Endodermal cell (in vitro differentiated cells): ENCODE data around the gene MEGF11. TPM values are rescaled to one million over a fixed set of nuclear protein-coding genes. Genes with fewer than 3 reads are reported as not detected.

Experiments
- DNase-seq: peaks from one replicate; pipeline ENCODE4 v3.0.0-alpha.2; 2017
- H3K27ac ChIP-seq: 2 replicates; pipeline ENCODE4 v1.5.1; 2013; ENCODE audit warnings: mild to moderate bottlenecking, low read depth, low read length, moderate library complexity
- H3K27me3 ChIP-seq: 2 replicates; pipeline ENCODE4 v1.6.1; 2013; ENCODE audit warnings: mild to moderate bottlenecking, low read length, moderate library complexity; ENCODE audit not compliant: insufficient read depth, control insufficient read depth, poor library complexity, severe bottlenecking
- H3K36me3 ChIP-seq: 2 replicates; pipeline ENCODE4 v1.7.0; 2013; ENCODE audit warnings: mild to moderate bottlenecking, low read length, moderate library complexity; ENCODE audit not compliant: control insufficient read depth, insufficient read depth
- H3K4me1 ChIP-seq: one replicate; pipeline ENCODE4 v1.7.0; 2013; ENCODE audit warnings: low read length; ENCODE audit not compliant: control insufficient read depth, insufficient read depth
- H3K4me3 ChIP-seq: 2 replicates; pipeline ENCODE4 v1.5.1; 2013; ENCODE audit warnings: mild to moderate bottlenecking, low read length, moderate library complexity
- H3K9ac ChIP-seq: 2 replicates; pipeline ENCODE4 v1.6.1; 2013; ENCODE audit warnings: mild to moderate bottlenecking, low read length, moderate library complexity; ENCODE audit not compliant: poor library complexity, severe bottlenecking; ENCODE audit errors: extremely low read depth
- H3K9me3 ChIP-seq: 2 replicates; pipeline ENCODE4 v1.6.1; 2013; ENCODE audit warnings: mild to moderate bottlenecking, low read length, moderate library complexity; ENCODE audit not compliant: control insufficient read depth
- H3K27ac Mint-ChIP-seq: 2 replicates; pipeline ENCODE4 v1.8.0; 2020; ENCODE audit warnings: mixed read lengths
- H3K27me3 Mint-ChIP-seq: 2 replicates; pipeline ENCODE4 v1.8.0; 2021; ENCODE audit warnings: mild to moderate bottlenecking, mixed read lengths; ENCODE audit not compliant: insufficient read depth
- H3K36me3 Mint-ChIP-seq: 2 replicates; pipeline ENCODE4 v1.8.0; 2020; ENCODE audit warnings: low read depth, mixed read lengths
- H3K4me1 Mint-ChIP-seq: 2 replicates; pipeline ENCODE4 v1.8.0; 2020; ENCODE audit warnings: mixed read lengths
- H3K4me3 Mint-ChIP-seq: 2 replicates; pipeline ENCODE4 v1.8.0; 2020; ENCODE audit warnings: mild to moderate bottlenecking, moderate library complexity, mixed read lengths
- H3K9me3 Mint-ChIP-seq: 2 replicates; pipeline ENCODE4 v1.8.0; 2020; ENCODE audit warnings: mild to moderate bottlenecking, mixed read lengths
- CTCF ChIP-seq: fragments of 200-600 bp; sonication (generic); conservative IDR thresholded peaks from 2 replicates; pipeline ENCODE4 v1.5.0; 2021; ENCODE audit warnings: antibody characterized with exemption, mild to moderate bottlenecking
- WGBS, 2 experiments: methylation state at CpG; one replicate each; pipeline versions ENCODE4 v1.1.5 to v1.1.7; 2013; ENCODE audit warnings: missing lambda C conversion rate in 2 of 2, mixed read lengths in 1 of 2; ENCODE audit not compliant: insufficient coverage in 1 of 2, insufficient read length in 1 of 2; 5-methylcytosine and 5-hydroxymethylcytosine counted together
- total RNA-seq, 2 donors: library from RNA; stranded (reverse); fragmentation: NEBNext Ultra II Directional in 1 of 2; extraction: Animal tissue kit (Norgen Biotek cat#: 25700) in 1 of 2; gene quantifications; 2 replicates in 1 of 2; 3 replicates in 1 of 2; pipeline ENCODE4 v1.2.1, GENCODE V29; 2021

MEGF11 gene
- total RNA-seq, 2 donors from 2014 or later: 0.73 to 1.2 TPM

DNA sequence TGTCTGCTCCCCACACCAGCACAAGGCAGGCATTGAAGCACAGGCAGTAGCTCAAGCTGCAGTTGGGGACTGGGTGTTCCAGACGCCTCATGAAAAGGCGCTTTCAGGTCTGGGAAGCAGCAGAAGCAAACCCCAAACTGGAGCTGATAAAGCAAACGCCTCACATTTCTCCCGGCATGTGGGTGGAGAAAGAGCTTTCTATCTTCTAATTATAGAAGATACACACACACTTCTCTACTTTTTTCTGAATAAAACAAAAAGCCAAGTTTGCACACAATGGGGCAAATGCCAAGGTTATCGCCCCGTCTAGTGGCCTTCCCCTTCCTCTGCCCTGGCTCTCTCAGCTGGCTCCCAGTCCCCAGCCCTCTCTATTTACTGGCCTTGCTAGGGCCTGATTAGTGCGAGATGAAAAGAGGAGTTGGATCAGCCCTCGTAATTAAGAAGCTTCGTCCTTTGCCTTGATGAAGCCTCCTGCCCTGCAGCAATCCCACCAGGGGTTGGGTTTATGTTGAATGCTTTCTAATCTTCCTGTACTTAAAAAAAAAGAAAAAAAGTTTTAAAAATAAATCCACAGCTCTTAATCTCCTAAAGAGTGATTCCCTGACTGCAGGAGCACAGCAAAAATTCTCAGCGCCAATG is 120.2 kb downstream of the MEGF11 start:
- WGBS, 2 experiments: 68 to 74% methylated on average over 6 to 8 of the region's 10 CpGs
- Histone ChIP-seq H3K4me3 (no peak overlapping the region), H3K9me3 (no peaks in the 10 kb centered on the region), H3K9ac (no peak overlapping the region), H3K36me3 (no peaks in the 10 kb centered on the region), H3K27ac (no peak overlapping the region), H3K4me1 (peaks cover 16% of the 10 kb centered on the region), H3K27me3 (no peaks in the 10 kb centered on the region)
- no peak for TF ChIP-seq CTCF
- Mint-ChIP-seq H3K27ac (peak overlapping the region; percentile 37), H3K4me1 (peaks cover 46% of the 10 kb centered on the region), H3K9me3 (no peaks in the 10 kb centered on the region), H3K36me3 (no peaks in the 10 kb centered on the region), H3K4me3 (no peak overlapping the region), H3K27me3 (no peaks in the 10 kb centered on the region)
- no peak for DNase-seq

DNA sequence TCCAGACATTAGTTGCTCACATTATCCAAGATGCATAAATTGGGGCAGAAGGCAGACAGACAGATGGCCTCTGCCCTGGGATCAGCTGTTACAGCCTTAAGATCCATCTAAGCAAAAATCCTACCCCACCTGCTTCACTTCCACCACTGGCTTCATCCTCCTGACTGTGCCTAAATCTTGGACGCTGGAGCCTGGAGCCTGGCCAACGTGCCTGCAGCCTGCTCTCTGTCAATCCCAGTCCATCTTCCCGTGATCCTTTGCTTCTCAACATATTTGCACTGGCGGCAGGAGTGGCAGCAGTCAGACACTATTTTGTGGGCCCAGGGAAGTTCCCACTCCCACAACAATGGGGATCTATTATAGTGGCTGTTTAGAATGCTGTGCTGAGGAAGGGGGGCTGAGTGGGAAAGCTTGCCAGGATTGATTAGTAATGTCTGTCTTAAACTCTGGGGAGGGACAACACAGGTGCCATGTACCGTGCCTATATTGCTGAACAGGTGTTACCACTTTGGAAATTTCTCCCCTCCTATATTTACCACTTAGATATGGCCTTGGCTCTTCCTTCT is 121.2 kb downstream of the MEGF11 start:
- TF ChIP-seq CTCF: no peak
- H3K4me1 ChIP-seq: peaks cover 19% of the 10 kb centered on the region
- 89 to 97% methylated on average over 2 to 5 of the region's 5 CpGs for WGBS, 2 experiments
- Mint-ChIP-seq H3K4me3 (no peak overlapping the region), H3K9me3 (no peaks in the 10 kb centered on the region), H3K27me3 (no peaks in the 10 kb centered on the region), H3K36me3 (no peaks in the 10 kb centered on the region), H3K4me1 (peaks cover 56% of the 10 kb centered on the region), H3K27ac (no peak overlapping the region)
- no peak overlapping the region for H3K4me3 ChIP-seq
- H3K9me3 ChIP-seq: no peaks in the 10 kb centered on the region
- H3K27me3 ChIP-seq: no peaks in the 10 kb centered on the region
- DNase-seq: no peak
- no peaks in the 10 kb centered on the region for H3K36me3 ChIP-seq
- no peak overlapping the region for H3K27ac ChIP-seq
- no peak overlapping the region for H3K9ac ChIP-seq

GRCh38 chr15:66131831-66132230 is 121.7 kb downstream of the MEGF11 start:
- H3K9me3 Mint-ChIP-seq: no peaks in the 10 kb centered on the region
- Histone ChIP-seq H3K36me3 (no peaks in the 10 kb centered on the region), H3K9me3 (no peaks in the 10 kb centered on the region), H3K27me3 (no peaks in the 10 kb centered on the region), H3K9ac (no peak overlapping the region), H3K4me3 (no peak overlapping the region), H3K27ac (no peak overlapping the region), H3K4me1 (peaks cover 19% of the 10 kb centered on the region)
- no peak overlapping the region for H3K27ac Mint-ChIP-seq
- 93 to 94% methylated on average over 6 of the region's 6 CpGs for WGBS, 2 experiments
- peaks cover 60% of the 10 kb centered on the region for H3K4me1 Mint-ChIP-seq
- no peak overlapping the region for H3K4me3 Mint-ChIP-seq
- no peak for DNase-seq
- H3K27me3 Mint-ChIP-seq: no peaks in the 10 kb centered on the region
- no peak for TF ChIP-seq CTCF
- no peaks in the 10 kb centered on the region for H3K36me3 Mint-ChIP-seq
